WTC11 (cell line): ENCODE measurements around the gene UBFD1. TPM values are rescaled to one million over a fixed set of nuclear protein-coding genes. Genes with fewer than 3 reads are reported as not detected.

Source experiments
- ATAC-seq: fragments of 200-7000 bp; cut with Tn5 transposase; 2 replicates; pipeline ENCODE4 v1.10.0; 2021; ENCODE audit warnings: mild to moderate bottlenecking, moderate library complexity
- CTCF ChIA-PET: fragments of 300-600 bp; sonication (Branson Sonifier 250); formaldehyde crosslinking; loops from one replicate; lab custom pipeline; 2021; ENCODE audit warnings: antibody characterized with exemption; lab: Charles Lee
- POLR2A ChIA-PET: fragments of 350-600 bp; sonication (Branson Sonifier 250); formaldehyde crosslinking; loops from one replicate; lab custom pipeline; 2021; ENCODE audit warnings: antibody characterized with exemption; lab: Charles Lee
- DNase-seq: peaks from one replicate; pipeline ENCODE4 v3.0.0; 2021; ENCODE audit warnings: low spot score
- H3K27ac Mint-ChIP-seq: 2 replicates; pipeline ENCODE4 v1.8.0; 2021; ENCODE audit warnings: mixed read lengths
- H3K27me3 Mint-ChIP-seq: 2 replicates; pipeline ENCODE4 v1.8.0; 2021; ENCODE audit warnings: low read depth, mild to moderate bottlenecking, moderate library complexity, mixed read lengths
- H3K36me3 Mint-ChIP-seq: 2 replicates; pipeline ENCODE4 v1.8.0; 2021; ENCODE audit warnings: mixed read lengths
- H3K4me1 Mint-ChIP-seq: 2 replicates; pipeline ENCODE4 v1.8.0; 2022; ENCODE audit warnings: mixed read lengths
- H3K4me3 Mint-ChIP-seq: 2 replicates; pipeline ENCODE4 v1.8.0; 2021; ENCODE audit warnings: mild to moderate bottlenecking, moderate library complexity, mixed read lengths
- H3K9me3 Mint-ChIP-seq: 2 replicates; pipeline ENCODE4 v1.8.0; 2021; ENCODE audit warnings: mixed read lengths
- AR ChIP-seq: fragments of 250-450 bp; sonication (Bioruptor Pico); IDR thresholded peaks from 2 replicates; pipeline ENCODE4 v1.9.0; 2021; ENCODE audit warnings: mild to moderate bottlenecking
- ATF2 ChIP-seq: sonication (generic); formaldehyde crosslinking; IDR thresholded peaks from 2 replicates; pipeline ENCODE4 v1.8.1; 2022; ENCODE audit warnings: low read depth, missing genetic modification reagents, borderline replicate concordance
- FOXJ3 ChIP-seq: sonication (generic); formaldehyde crosslinking; IDR thresholded peaks from 2 replicates; pipeline ENCODE4 v1.9.0; 2021; ENCODE audit warnings: missing genetic modification reagents, mild to moderate bottlenecking, borderline replicate concordance
- HMGA2 ChIP-seq: fragments of 250-450 bp; sonication (Bioruptor Pico); IDR thresholded peaks from 2 replicates; pipeline ENCODE4 v1.4.0; 2021; ENCODE audit warnings: mild to moderate bottlenecking, moderate library complexity
- IRF2 ChIP-seq: sonication (generic); formaldehyde crosslinking; IDR thresholded peaks from 2 replicates; pipeline ENCODE4 v1.8.0; 2022; ENCODE audit warnings: low read depth, missing genetic modification reagents, borderline replicate concordance
- NFATC4 ChIP-seq: fragments of 250-450 bp; sonication (Bioruptor Pico); IDR thresholded peaks from 2 replicates; pipeline ENCODE4 v1.9.0; 2021; ENCODE audit warnings: mild to moderate bottlenecking
- NFYB ChIP-seq: sonication (generic); formaldehyde crosslinking; conservative IDR thresholded peaks from 2 replicates; pipeline ENCODE4 v1.8.0; 2022; ENCODE audit warnings: low read depth, missing genetic modification reagents
- NR3C1 ChIP-seq: sonication (generic); formaldehyde crosslinking; conservative IDR thresholded peaks from 2 replicates; pipeline ENCODE4 v1.8.1; 2023; ENCODE audit warnings: low read depth, mild to moderate bottlenecking, missing genetic modification reagents
- PRDM15 ChIP-seq: sonication (generic); formaldehyde crosslinking; IDR thresholded peaks from 2 replicates; pipeline ENCODE4 v1.8.0; 2022; ENCODE audit warnings: missing genetic modification reagents
- PREB ChIP-seq: sonication (generic); formaldehyde crosslinking; IDR thresholded peaks from 2 replicates; pipeline ENCODE4 v1.8.1; 2022; ENCODE audit warnings: mild to moderate bottlenecking, missing genetic modification reagents, moderate library complexity, borderline replicate concordance
- RORB ChIP-seq: fragments of 250-450 bp; sonication (Bioruptor Pico); IDR thresholded peaks from 2 replicates; pipeline ENCODE4 v1.9.0; 2021; ENCODE audit warnings: mild to moderate bottlenecking
- SP1 ChIP-seq: sonication (generic); formaldehyde crosslinking; conservative IDR thresholded peaks from 2 replicates; pipeline ENCODE4 v1.8.1; 2022; ENCODE audit warnings: missing genetic modification reagents
- ZBTB21 ChIP-seq: sonication (generic); formaldehyde crosslinking; IDR thresholded peaks from 2 replicates; pipeline ENCODE4 v1.8.1; 2023; ENCODE audit warnings: mild to moderate bottlenecking, missing genetic modification reagents, borderline replicate concordance
- ZNF263 ChIP-seq: sonication (generic); formaldehyde crosslinking; IDR thresholded peaks from 2 replicates; pipeline ENCODE4 v1.8.1; 2022; ENCODE audit warnings: low read depth, mild to moderate bottlenecking, moderate library complexity, missing genetic modification reagents
- ZNF281 ChIP-seq: sonication (generic); formaldehyde crosslinking; IDR thresholded peaks from 2 replicates; pipeline ENCODE4 v1.8.0; 2023; ENCODE audit warnings: mild to moderate bottlenecking, missing genetic modification reagents
- ZNF512 ChIP-seq: sonication (generic); formaldehyde crosslinking; IDR thresholded peaks from 2 replicates; pipeline ENCODE4 v1.8.1; 2022; ENCODE audit warnings: missing genetic modification reagents, borderline replicate concordance
- total RNA-seq: library from RNA; stranded (reverse); gene quantifications from 3 replicates; pipeline ENCODE4 v1.2.3, GENCODE V29; 2021

UBFD1 gene
- total RNA-seq, 1 experiment from 2014 or later, result 128 TPM

- ChIA-PET POLR2A (interaction anchor here (0.6 kb wide), 1 partner anchor 110 kb away, joined by 3 read pairs; no protein-coding TSS in a partner anchor), CTCF (interaction anchor here (1.0 kb wide), 1 partner anchor 12 kb away, joined by 3 read pairs; no protein-coding TSS in a partner anchor)
- TF ChIP-seq AR (no peak), ATF2 (no peak), ZNF281 (no peak), FOXJ3 (no peak), ZBTB21 (CRISPR knock-in tag) (no peak), PREB (no peak), RORB (CRISPR knock-in tag) (no peak), NR3C1 (CRISPR knock-in tag) (no peak), SP1 (no peak), IRF2 (no peak), PRDM15 (CRISPR knock-in tag) (no peak), HMGA2 (CRISPR knock-in tag) (no peak), NFYB (no peak), NFATC4 (no peak), ZNF263 (no peak), ZNF512 (no peak)
- Mint-ChIP-seq H3K4me3 (no peak overlapping the region), H3K4me1 (no peaks in the 10 kb centered on the region), H3K36me3 (peaks cover 63% of the 10 kb centered on the region), H3K9me3 (no peaks in the 10 kb centered on the region), H3K27me3 (no peaks in the 10 kb centered on the region), H3K27ac (peak overlapping the region; percentile 93)
- DNase-seq (no peak), ATAC-seq (no peak)
Observed at GRCh38 chr16:23584186-23585076, 26.9 kb downstream of the UBFD1 start.
